Gastrocnemius medialis (tissue), 4 donors: ENCODE measurements around the gene SLA2.

Experiments
- CTCF ChIP-seq, 5 experiments: fragments of 450-650 bp in 3 of 5; fragments of 200-600 bp in 2 of 5; sonication (generic) in 2 of 5; IDR thresholded peaks in 4 of 5; conservative IDR thresholded peaks in 1 of 5; 1 replicate in 4 of 5; 2 replicates in 1 of 5; pipeline ENCODE4 v1.5.1; 2016 to 2019; ENCODE audit warnings: antibody characterized with exemption in 5 of 5, mild to moderate bottlenecking in 3 of 5, moderate library complexity in 3 of 5
- POLR2A ChIP-seq, 2 donors: fragments of 450-650 bp; IDR thresholded peaks; one replicate each; pipeline ENCODE4 v1.6.1; 2017; ENCODE audit warnings: antibody characterized with exemption in 2 of 2, mild to moderate bottlenecking in 2 of 2, moderate library complexity in 2 of 2

GRCh38 chr20:36631646-36632045 lies 14.3 kb downstream of the SLA2 start:
- no peak for TF ChIP-seq POLR2A (IDR thresholded peaks at IDR 0.05)
- no peak for TF ChIP-seq CTCF (IDR thresholded peaks at IDR 0.05 in 4 of 5, conservative IDR thresholded peaks at IDR 0.05 in 1 of 5)
